Thyroid gland (tissue), 4 donors: Measurements from ENCODE around the gene PTGDS.

Experiments used
- POLR2A ChIP-seq, 2 donors: fragments of 450-650 bp; IDR thresholded peaks; one replicate each; pipeline ENCODE4 v1.6.1; 2017; ENCODE audit warnings: antibody characterized with exemption in 2 of 2, mild to moderate bottlenecking in 2 of 2, moderate library complexity in 1 of 2
- TF ChIP-seq, protein P1 (sequence below), 6 experiments: fragments of 200-600 bp in 3 of 6; fragments of 450-650 bp in 3 of 6; sonication (generic) in 3 of 6; IDR thresholded peaks; one replicate each; pipeline ENCODE4 v1.5.1; 2016 to 2019; ENCODE audit warnings: antibody characterized with exemption in 6 of 6, mild to moderate bottlenecking in 2 of 6, inconsistent platforms in 1 of 6, moderate library complexity in 1 of 6

DNA sequence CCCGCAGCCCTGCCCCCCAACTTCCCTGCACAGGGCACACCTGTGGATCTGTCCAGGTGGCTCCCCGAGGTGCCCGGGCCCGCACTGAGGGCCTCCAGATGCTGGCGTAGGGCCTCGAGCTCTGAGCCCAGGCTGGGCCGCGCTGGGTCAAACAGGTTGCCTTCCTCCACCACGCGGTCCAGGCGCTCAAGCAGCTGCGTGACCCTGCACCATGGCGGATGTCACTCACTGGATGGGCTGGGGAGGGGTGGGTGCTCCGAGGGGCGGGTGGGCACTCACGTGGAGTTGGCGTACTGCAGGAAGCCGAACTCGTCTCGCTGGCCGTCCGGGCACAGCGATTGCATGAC lies 45.3 kb downstream of the PTGDS start:
- TF ChIP-seq, protein P1, sequence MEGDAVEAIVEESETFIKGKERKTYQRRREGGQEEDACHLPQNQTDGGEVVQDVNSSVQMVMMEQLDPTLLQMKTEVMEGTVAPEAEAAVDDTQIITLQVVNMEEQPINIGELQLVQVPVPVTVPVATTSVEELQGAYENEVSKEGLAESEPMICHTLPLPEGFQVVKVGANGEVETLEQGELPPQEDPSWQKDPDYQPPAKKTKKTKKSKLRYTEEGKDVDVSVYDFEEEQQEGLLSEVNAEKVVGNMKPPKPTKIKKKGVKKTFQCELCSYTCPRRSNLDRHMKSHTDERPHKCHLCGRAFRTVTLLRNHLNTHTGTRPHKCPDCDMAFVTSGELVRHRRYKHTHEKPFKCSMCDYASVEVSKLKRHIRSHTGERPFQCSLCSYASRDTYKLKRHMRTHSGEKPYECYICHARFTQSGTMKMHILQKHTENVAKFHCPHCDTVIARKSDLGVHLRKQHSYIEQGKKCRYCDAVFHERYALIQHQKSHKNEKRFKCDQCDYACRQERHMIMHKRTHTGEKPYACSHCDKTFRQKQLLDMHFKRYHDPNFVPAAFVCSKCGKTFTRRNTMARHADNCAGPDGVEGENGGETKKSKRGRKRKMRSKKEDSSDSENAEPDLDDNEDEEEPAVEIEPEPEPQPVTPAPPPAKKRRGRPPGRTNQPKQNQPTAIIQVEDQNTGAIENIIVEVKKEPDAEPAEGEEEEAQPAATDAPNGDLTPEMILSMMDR (IDR thresholded peaks at IDR 0.05), result no peak
- no peak for TF ChIP-seq POLR2A (IDR thresholded peaks at IDR 0.05)
